ENCODE data around the gene ABLIM1. TPM values are rescaled to one million over a fixed set of nuclear protein-coding genes. Genes with fewer than 3 reads are reported as not detected.

ABLIM1 gene
- total and polyA plus RNA-seq, 2 of the 13 experiments (the other 11 are each of a cell fraction or from before 2014, with no cell fraction given), result 59.4 to 92.7 TPM

DNA sequence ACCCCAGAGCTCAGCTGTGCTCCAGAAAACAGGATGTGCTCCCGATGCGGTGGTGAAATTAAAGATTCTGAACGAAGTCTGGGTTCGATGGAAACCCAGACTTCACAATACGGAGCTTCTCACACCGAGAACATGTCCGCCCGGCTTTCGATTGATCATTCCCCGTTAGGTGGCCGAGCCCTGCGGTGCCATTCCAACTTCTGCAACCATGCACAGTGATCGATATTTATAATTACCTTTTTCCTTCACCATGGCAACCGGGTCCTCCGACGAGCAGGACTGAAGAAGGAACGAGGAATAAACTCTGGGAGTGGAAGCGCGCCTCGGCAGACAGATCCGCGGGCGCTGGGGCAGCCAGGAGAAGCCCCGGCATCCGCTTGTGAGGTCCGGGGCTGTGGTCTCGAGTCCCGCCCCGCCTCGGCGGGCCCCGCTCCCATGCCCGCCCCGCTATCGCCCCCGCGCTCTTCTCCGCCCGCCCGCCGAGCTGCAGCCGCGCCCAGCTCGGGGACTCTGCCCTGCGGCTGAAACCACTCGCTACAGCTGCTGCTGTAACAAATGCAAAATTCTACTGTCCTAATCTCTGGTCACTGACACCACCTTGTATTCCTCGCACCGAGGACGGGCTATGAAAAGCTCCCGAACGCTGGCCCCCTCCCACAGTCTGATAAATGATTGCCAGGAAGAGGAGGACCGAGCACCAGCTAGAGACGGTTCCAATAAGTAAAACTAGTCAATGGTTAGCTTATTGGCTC is 26.2 kb downstream of the ABLIM1 start (continued):
- TF ChIP-seq, protein P1, sequence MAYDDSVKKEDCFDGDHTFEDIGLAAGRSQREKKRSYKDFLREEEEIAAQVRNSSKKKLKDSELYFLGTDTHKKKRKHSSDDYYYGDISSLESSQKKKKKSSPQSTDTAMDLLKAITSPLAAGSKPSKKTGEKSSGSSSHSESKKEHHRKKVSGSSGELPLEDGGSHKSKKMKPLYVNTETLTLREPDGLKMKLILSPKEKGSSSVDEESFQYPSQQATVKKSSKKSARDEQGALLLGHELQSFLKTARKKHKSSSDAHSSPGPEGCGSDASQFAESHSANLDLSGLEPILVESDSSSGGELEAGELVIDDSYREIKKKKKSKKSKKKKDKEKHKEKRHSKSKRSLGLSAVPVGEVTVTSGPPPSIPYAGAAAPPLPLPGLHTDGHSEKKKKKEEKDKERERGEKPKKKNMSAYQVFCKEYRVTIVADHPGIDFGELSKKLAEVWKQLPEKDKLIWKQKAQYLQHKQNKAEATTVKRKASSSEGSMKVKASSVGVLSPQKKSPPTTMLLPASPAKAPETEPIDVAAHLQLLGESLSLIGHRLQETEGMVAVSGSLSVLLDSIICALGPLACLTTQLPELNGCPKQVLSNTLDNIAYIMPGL (CRISPR knock-in tag; IDR thresholded peaks at IDR 0.05; ENCODE audit: borderline replicate concordance in 1 of 2, low read depth in 1 of 2), result peak in 1 of 2 experiments; percentile 58; a peak in 1 of 4 replicates
- TF ChIP-seq SIX4 (CRISPR knock-in tag; IDR thresholded peaks at IDR 0.05) (no peak), PRDM4 (CRISPR knock-in tag; IDR thresholded peaks at IDR 0.05; ENCODE audit: borderline replicate concordance) (no peak), ATF7-NPFF (CRISPR knock-in tag; IDR thresholded peaks at IDR 0.05; ENCODE audit: low read depth) (no peak), IRX3 (CRISPR knock-in tag; IDR thresholded peaks at IDR 0.05; ENCODE audit: borderline replicate concordance, low read depth) (no peak), ZC3H4 (CRISPR knock-in tag; IDR thresholded peaks at IDR 0.05; ENCODE audit: borderline replicate concordance) (no peak), HOXA7 (CRISPR knock-in tag; IDR thresholded peaks at IDR 0.05) (no peak), TCF7 (IDR thresholded peaks at IDR 0.05; ENCODE audit: low read depth) (no peak), ZNF160 (CRISPR knock-in tag; IDR thresholded peaks at IDR 0.05) (no peak), HOXA5 (CRISPR knock-in tag; IDR thresholded peaks at IDR 0.05) (no peak), E2F5 (CRISPR knock-in tag; conservative IDR thresholded peaks at IDR 0.05) (no peak), PRMT3 (CRISPR knock-in tag; IDR thresholded peaks at IDR 0.05; ENCODE audit: borderline replicate concordance, low read depth) (no peak), ZFP1 (CRISPR knock-in tag; IDR thresholded peaks at IDR 0.05) (no peak), ZSCAN22 (CRISPR knock-in tag; IDR thresholded peaks at IDR 0.05) (no peak), ZNF800 (CRISPR knock-in tag; IDR thresholded peaks at IDR 0.05) (no peak), ZNF589 (CRISPR knock-in tag; conservative IDR thresholded peaks at IDR 0.05) (no peak)
- TF ChIP-seq, protein P2, sequence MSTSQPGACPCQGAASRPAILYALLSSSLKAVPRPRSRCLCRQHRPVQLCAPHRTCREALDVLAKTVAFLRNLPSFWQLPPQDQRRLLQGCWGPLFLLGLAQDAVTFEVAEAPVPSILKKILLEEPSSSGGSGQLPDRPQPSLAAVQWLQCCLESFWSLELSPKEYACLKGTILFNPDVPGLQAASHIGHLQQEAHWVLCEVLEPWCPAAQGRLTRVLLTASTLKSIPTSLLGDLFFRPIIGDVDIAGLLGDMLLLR (CRISPR knock-in tag; IDR thresholded peaks at IDR 0.05), result no peak
- TF ChIP-seq, protein P3, sequence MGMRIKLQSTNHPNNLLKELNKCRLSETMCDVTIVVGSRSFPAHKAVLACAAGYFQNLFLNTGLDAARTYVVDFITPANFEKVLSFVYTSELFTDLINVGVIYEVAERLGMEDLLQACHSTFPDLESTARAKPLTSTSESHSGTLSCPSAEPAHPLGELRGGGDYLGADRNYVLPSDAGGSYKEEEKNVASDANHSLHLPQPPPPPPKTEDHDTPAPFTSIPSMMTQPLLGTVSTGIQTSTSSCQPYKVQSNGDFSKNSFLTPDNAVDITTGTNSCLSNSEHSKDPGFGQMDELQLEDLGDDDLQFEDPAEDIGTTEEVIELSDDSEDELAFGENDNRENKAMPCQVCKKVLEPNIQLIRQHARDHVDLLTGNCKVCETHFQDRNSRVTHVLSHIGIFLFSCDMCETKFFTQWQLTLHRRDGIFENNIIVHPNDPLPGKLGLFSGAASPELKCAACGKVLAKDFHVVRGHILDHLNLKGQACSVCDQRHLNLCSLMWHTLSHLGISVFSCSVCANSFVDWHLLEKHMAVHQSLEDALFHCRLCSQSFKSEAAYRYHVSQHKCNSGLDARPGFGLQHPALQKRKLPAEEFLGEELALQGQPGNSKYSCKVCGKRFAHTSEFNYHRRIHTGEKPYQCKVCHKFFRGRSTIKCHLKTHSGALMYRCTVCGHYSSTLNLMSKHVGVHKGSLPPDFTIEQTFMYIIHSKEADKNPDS (CRISPR knock-in tag; IDR thresholded peaks at IDR 0.05), result no peak

Data from HepG2 (cell line).